ENCODE results near the gene RRM2.
"Not testable (repeated sequence)": the region's sequence is repeated elsewhere in the genome, so short reads cannot be mapped to it uniquely, and the experiment has no call there.

RRM2 gene

GRCh38 chr2:10132043-10132575 lies 9.6 kb downstream of the RRM2 start:
- DNase-seq, result no peak

- no peak for DNase-seq
These were observed 10.1 kb downstream of the RRM2 start for GRCh38 chr2:10132596-10132995.

GRCh38 chr2:10132996-10133647 lies 10.6 kb downstream of the RRM2 start:
- DNase-seq, result no peak

GRCh38 chr2:10135296-10136089 lies 13.0 kb downstream of the RRM2 start:
- no peak for DNase-seq

GRCh38 chr2:10136101-10136934 lies 13.8 kb downstream of the RRM2 start:
- no peak for DNase-seq

- no peak for DNase-seq
These were observed 14.7 kb downstream of the RRM2 start for GRCh38 chr2:10137053-10137843.

DNA sequence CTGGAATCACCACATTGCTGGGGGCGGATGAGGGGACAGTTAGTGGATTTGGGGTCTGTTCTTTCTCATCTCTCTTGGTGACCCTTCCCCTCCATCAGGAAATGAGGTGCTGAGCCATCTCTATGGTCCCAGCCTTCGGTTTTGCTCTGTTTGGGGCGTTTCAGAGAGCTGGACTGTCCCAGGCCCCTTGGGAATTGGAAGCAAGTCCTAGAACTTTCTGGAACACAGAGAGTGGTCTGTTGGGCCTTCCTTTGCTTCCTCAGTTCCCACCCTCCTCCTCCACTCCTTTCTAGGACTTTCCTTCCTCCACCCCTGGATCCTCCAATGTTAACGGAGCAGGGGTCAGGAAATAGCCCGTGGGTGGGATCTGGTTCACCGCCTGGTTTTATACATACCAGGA lies 17.0 kb downstream of the RRM2 start:
- no peak for DNase-seq

DNA sequence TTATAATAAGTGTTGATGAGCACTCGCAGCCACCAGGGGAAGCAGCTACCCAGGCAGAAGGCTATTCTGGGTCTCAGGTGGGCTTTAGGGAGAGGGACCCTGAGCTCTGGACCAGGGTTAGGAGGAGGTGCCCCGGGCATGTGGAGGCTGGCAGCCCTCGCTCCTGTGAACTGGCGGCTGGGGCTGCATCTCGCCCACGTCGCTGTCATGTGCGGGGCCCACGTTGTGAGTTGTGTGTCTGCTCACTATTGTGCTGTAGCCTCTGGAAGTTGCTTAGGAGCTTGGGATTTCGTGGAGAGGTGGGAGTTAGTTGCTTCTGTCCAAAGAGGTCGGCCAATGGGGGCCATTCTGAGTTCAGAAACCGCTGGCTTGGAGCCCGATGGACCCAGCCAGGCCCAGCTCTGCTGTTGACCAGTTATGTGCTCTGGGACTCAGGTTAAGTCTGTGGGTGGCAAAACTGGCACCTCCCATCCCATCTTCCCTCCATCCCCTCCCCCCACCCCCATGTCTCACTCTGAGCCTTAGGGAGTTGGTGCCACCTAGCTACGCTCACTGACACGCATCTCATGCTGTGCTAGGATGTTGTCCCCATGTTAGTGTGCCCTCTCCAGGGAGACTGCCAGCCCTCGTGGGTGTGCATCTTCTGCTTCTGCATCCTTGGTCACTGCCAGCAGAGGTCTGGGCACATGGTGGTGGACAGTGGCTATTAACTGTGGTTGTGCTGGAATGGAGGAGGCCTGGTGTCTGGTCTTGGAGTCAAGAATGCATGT lies 18.5 kb downstream of the RRM2 start:
- DNase-seq, result no peak

GRCh38 chr2:10141736-10142639 lies 19.4 kb downstream of the RRM2 start:
- DNase-seq, result peak; percentile 37

GRCh38 chr2:10142640-10142965 lies 20.1 kb downstream of the RRM2 start:
- DNase-seq, result no peak

- no peak for DNase-seq
These were observed 22.4 kb downstream of the RRM2 start for GRCh38 chr2:10144771-10145518.

- no peak for DNase-seq
These were observed 23.2 kb downstream of the RRM2 start for GRCh38 chr2:10145519-10146357.

- no peak for DNase-seq
These were observed 23.9 kb downstream of the RRM2 start for GRCh38 chr2:10146366-10147005.

GRCh38 chr2:10147050-10147660 lies 24.6 kb downstream of the RRM2 start:
- DNase-seq, result not testable (repeated sequence)

DNA sequence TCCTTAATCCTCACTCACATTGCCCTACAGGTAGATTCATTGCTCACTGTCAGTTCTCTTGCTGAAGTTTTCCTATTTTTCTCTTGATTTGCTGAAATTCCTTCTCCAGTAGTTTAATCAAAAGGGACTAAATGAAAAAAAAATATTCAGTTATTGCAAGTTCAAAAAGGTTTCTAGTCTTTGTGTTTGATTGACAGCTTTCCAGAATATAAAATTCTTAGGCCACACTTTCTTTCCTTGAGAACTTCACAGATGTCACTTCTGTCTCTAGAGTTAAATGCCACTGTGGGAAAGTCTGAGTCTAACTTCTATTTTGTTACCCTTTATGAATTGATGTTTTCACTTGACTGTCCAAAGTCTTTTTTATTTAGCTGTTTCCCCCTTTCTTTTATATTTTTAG lies 25.7 kb downstream of the RRM2 start:
- DNase-seq, result no peak

- DNase-seq, result no peak
These were observed 27.1 kb downstream of the RRM2 start for GRCh38 chr2:10149635-10150034.

DNA sequence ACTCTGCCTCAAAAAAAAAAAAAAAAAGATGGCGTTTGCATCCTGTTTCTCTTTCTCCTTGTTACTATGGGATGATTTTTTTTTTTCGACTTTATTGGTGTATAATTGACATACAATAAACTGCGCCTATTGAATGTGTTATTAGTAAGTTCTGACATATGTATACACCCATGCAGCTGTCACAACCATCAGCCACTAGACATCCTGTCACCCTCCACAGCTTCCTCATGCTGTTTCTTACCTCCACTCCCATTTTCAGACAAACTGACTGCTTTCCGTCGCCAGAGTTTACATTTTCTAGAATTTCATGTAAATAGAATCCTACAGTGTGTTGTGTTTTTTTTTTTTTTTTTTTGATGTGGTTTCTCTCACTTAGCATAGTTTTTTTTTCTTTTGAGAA lies 27.9 kb downstream of the RRM2 start:
- no peak for DNase-seq

DNA sequence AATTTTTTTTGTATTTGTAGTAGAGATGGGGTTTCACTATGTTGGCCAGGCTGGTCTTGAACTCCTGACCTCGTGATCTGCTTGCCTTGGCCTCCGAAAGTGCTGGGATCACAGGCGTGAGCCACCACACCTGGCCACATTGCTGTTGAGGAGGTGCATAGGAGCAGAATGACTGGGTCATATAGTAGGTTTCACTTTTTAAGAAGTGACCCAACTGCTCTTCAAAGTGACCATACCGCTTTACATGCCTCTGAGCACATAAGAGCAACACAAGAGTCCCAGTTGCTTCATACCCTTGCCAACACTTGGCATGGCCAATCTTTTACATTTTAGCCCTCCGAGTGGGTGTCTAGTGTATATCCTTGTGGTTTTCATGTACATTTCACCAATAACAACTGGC lies 28.9 kb downstream of the RRM2 start:
- DNase-seq, result no peak

Measured in right kidney (tissue), 1 donor.